Inferior parietal cortex (tissue), 1 donor: Measurements from ENCODE around the gene B4GAT1.
A peak's percentile ranks its signal among the peaks of the same experiment; 100 is the strongest.
"Not testable (repeated sequence)": the region's sequence is repeated elsewhere in the genome, so short reads cannot be mapped to it uniquely, and the experiment has no call there.

Source experiments
- DNase-seq: peaks from one replicate; pipeline ENCODE4 v3.0.0-alpha.2; 2016; ENCODE audit errors: extremely low spot score

The B4GAT1 gene

GRCh38 chr11:66363187-66363601, 15.8 kb upstream of the B4GAT1 start:
- no peak for DNase-seq

DNA sequence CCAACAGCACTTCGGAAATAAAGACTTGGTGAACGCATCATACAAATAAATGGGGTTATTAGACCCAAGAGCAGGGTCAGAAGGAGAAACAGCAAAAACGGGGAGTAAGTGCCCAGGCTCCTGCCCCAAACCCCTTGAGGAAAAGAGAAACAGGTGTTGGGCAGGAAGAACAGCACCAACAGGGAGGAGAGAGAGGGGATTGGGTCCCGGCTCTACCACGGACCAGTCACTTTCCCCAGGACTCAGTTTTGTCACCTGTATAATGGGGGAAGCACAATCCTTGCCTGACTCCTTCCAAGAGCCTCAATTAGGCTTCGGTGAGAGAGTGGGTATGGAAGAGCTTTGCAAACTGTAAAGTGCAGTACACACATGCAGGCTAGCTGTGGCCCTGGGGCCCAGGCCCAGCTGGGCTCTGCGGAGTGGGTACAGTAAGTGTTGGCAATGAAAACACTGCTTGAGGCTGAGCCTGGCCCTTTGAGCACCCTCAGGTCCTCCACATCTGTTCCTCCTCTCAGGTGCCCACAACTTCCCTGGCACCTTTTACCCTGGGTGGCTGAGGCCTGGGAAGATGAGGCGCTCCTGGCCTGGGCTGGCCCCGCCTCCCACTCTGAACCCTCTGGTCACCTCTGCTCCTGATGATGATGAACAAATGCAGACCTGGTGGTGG, 15.2 kb upstream of the B4GAT1 start:
- no peak for DNase-seq

GRCh38 chr11:66361502-66361941, 14.1 kb upstream of the B4GAT1 start:
- DNase-seq, result no peak

- DNase-seq, result no peak
Observed at GRCh38 chr11:66360406-66361073, 13.1 kb upstream of the B4GAT1 start.

DNA sequence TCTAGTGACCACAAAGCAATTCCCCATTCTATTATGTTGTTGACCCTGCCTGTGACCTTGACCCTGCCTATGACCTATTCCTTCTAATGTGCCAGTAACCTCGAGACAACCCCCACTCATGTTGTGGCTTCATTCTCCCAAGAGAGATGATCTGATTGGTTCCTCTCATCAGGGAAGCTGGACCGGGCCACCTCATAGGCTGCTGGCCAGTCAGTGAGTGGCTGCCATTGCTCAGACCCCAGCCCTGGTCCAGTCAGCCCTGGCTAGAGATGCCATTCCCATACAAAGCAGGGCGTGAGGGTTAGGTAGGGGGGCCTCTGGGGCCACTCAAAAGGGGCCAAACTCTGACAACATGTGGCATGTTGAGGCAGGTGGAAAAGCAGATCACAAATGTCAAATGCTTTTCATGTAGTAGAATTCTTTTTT, 12.2 kb upstream of the B4GAT1 start:
- no peak for DNase-seq

GRCh38 chr11:66350560-66351235, 3.3 kb upstream of the B4GAT1 start:
- DNase-seq, result not testable (repeated sequence)

- DNase-seq, result no peak
Observed at GRCh38 chr11:66349084-66349386, 1.6 kb upstream of the B4GAT1 start.

DNA sequence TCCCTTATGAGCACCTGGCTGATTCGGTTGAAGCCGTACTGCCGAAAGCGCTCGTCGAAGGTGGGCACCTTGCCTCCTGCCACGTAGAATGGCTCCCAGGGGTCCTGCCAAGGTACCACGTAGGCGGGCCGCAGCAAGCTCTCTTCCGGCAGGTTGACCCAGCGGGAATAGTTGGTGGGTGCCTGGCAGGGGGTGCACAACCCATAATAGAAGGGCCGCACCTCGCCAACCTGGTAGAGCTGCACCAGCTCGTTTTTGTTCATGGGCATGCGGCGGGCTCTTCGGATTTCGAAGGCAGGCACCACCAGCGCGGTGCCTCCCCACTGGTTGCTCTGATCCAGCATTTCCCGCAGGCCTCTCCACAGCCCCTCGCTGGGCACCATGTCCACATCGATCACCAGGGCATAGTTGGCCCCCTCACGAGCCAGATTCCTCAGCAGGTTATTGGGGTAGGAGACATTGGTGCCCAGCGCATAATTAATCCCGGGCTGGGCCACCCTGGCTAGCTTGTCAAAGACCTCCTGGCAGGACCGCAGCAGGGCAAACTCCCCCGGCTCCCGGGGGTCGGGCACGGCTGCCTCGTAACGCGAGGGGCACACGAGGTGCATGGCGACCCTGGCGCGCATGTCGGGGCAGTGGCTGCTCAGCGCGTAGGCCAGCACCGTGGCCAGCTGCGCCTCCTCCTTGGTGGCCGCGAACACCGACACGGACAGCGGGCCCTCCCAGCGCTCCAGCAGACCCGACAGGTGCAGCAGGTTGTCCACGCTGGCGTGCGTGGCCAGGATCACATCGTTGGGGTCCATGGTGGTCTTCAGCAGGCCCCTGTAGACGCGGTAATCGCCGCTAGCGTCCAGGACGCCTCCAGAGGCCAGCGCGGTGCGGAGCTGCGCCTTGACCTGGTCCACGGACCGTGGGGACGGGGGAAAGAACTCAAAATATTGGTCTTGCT, 679 bp downstream of the B4GAT1 start:
- DNase-seq, result no peak

GRCh38 chr11:66345316-66345649, 2.1 kb downstream of the B4GAT1 start:
- no peak for DNase-seq

GRCh38 chr11:66344550-66345315, 2.7 kb downstream of the B4GAT1 start, which contains the start of gene BRMS1:
Gene BRMS1, minus strand, starts transcription at chr11:66345104. Its CDS starts 2,870 bp downstream, at chr11:66342234.
- DNase-seq, result peak; percentile 98

- DNase-seq, result no peak
Observed at GRCh38 chr11:66343176-66343575, 4.3 kb downstream of the B4GAT1 start.

- DNase-seq, result no peak
Observed at GRCh38 chr11:66341502-66342126, 5.8 kb downstream of the B4GAT1 start.

DNA sequence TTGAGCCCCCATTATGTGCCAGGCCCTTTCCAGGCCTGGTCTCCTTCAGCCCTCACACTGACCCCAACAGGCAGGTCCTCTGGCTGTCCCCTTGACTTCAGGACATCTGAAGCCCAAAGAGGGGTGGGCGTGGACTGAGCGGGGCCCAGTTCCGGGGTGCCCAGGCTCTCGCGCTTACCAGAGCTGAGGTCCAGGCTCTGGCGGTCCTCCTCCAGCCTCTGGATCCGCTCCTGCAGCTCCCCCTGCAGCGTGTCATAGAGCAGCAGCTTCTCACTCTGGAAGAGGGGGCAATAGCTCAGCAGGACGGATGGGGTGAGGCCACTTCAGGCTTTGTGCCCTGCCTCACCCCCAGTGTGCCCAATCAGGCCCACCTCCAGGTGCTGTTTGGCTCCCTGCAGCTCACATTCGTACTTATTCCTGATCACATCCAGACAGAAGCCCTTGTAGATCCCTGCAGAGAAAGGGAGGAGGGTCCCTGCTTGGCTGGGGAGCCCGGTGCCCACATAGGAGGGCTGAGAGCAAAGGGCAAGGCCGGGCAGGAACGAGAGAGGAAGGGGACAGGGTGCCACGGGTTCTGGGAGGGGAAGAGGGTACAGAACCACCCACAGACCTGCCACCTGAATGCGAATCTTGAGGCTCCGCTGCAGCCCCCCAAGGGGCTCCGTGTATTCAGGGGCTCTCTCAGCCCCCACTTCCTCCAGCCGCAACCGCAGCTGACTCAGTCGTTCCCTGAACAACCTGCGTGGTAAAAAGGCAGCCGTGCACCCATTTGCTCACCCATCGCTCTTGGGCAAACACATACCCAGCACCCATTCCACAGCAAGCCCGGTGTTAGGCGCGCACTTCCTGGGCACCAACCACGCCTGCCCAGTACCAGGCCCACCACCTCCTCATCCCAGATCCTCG, 6.6 kb downstream of the B4GAT1 start:
- no peak for DNase-seq

- no peak for DNase-seq
Observed at GRCh38 chr11:66339686-66340483, 7.5 kb downstream of the B4GAT1 start.

- no peak for DNase-seq
Observed at GRCh38 chr11:66339162-66339675, 8.2 kb downstream of the B4GAT1 start.

- DNase-seq, result no peak
Observed at GRCh38 chr11:66338276-66339161, 8.9 kb downstream of the B4GAT1 start.

DNA sequence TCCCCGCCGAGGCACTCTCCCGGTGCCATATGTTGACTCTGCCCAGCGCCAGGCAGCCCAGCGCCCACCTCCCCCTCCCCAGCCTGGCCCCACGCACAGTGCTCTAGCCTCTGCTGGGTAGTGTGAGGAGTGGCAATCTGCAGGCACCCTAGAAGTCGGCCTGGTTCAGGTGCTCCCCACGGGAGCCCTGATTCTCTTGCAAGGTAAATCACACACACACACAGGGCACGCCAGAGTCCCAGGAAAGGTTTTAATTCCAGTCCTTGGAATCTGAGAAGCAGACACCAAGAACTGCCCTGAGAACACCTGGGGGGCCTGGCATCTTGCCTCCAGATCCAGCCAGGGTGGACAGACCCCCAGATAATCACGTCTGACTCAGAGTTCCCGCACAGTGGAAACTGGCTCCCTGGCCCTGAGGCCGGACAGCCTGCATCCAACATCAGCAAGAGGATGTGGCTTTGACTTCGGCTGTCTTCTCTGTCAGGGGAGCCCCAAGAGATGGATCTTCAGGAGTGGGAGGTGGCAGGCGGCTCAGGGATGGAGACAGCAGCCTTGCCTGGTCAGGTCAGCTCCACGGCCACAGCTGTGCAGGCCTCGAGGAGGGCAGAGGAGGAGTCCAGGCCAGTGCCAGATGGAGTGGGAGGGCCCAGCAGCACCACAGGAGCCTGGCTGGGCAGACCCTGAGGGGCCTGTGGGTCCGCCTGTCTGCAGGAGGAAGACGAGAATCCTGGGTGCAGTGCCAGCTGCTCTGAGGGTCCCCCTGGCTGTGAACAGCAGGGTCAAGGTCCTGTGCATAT, 10.1 kb downstream of the B4GAT1 start:
- no peak for DNase-seq
